ENCODE data around the gene ZMYND8.
A peak's percentile ranks its signal among the peaks of the same experiment; 100 is the strongest.
"Not testable (repeated sequence)": the region's sequence is repeated elsewhere in the genome, so short reads cannot be mapped to it uniquely, and the experiment has no call there.

Gene ZMYND8

GRCh38 chr20:47224300-47224791 lies 132.2 kb downstream of the ZMYND8 start:
- peak; percentile 94 for DNase-seq (ENCODE audit: low spot score)

GRCh38 chr20:47223896-47224295 lies 132.6 kb downstream of the ZMYND8 start:
- DNase-seq (ENCODE audit: low spot score) = no peak

GRCh38 chr20:47222468-47223119 lies 133.9 kb downstream of the ZMYND8 start:
- no peak for DNase-seq (ENCODE audit: low spot score)

GRCh38 chr20:47221036-47221625 lies 135.4 kb downstream of the ZMYND8 start:
- no peak for DNase-seq (ENCODE audit: low spot score)

- no peak for DNase-seq (ENCODE audit: low spot score)
Measured at GRCh38 chr20:47220161-47220582, 136.3 kb downstream of the ZMYND8 start.

GRCh38 chr20:47217482-47218446 lies 138.7 kb downstream of the ZMYND8 start:
- no peak for DNase-seq (ENCODE audit: low spot score)

- peak; percentile 88 for DNase-seq (ENCODE audit: low spot score)
Measured at GRCh38 chr20:47216819-47217410, 139.6 kb downstream of the ZMYND8 start.

GRCh38 chr20:47215653-47216397 lies 140.7 kb downstream of the ZMYND8 start:
- no peak for DNase-seq (ENCODE audit: low spot score)

GRCh38 chr20:47213966-47214365 lies 142.5 kb downstream of the ZMYND8 start:
- no peak for DNase-seq (ENCODE audit: low spot score)

- no peak for DNase-seq (ENCODE audit: low spot score)
Measured at GRCh38 chr20:47212606-47213207, 143.8 kb downstream of the ZMYND8 start.

- no peak for DNase-seq (ENCODE audit: low spot score)
Measured at GRCh38 chr20:47211036-47211435, 145.5 kb downstream of the ZMYND8 start.

GRCh38 chr20:47210470-47210869 lies 146.0 kb downstream of the ZMYND8 start:
- no peak for DNase-seq (ENCODE audit: low spot score)

GRCh38 chr20:47209982-47210381 lies 146.5 kb downstream of the ZMYND8 start:
- no peak for DNase-seq (ENCODE audit: low spot score)

- DNase-seq (ENCODE audit: low spot score) = no peak
Measured at GRCh38 chr20:47208534-47209174, 147.8 kb downstream of the ZMYND8 start.

- no peak for DNase-seq (ENCODE audit: low spot score)
Measured at GRCh38 chr20:47206962-47207641, 149.4 kb downstream of the ZMYND8 start.

GRCh38 chr20:47206552-47206951 lies 149.9 kb downstream of the ZMYND8 start:
- not testable (repeated sequence) for DNase-seq (ENCODE audit: low spot score)

GRCh38 chr20:47205577-47206123 lies 150.8 kb downstream of the ZMYND8 start:
- peak; percentile 82 for DNase-seq (ENCODE audit: low spot score)

- DNase-seq (ENCODE audit: low spot score) = not testable (repeated sequence)
Measured at GRCh38 chr20:47204850-47205122, 151.7 kb downstream of the ZMYND8 start.

GRCh38 chr20:47204008-47204849 lies 152.3 kb downstream of the ZMYND8 start:
- no peak for DNase-seq (ENCODE audit: low spot score)

All from cerebellar cortex (tissue), 1 donor.